NCI-H510A treated with DMSO at 0.1 percent for 48 hours (cell line): ENCODE data around the gene NUDT8.
"Not testable (repeated sequence)": the region's sequence is repeated elsewhere in the genome, so short reads cannot be mapped to it uniquely, and the experiment has no call there.

ENCODE experiments used
- DNase-seq: peaks from one replicate; lab custom pipeline; 2025; lab: John Stamatoyannopoulos, UW

NUDT8 gene

GRCh38 chr11:67660752-67661151 lies 31.0 kb upstream of the NUDT8 start:
- not testable (repeated sequence) for DNase-seq

GRCh38 chr11:67659651-67660165 lies 30.0 kb upstream of the NUDT8 start:
- not testable (repeated sequence) for DNase-seq

GRCh38 chr11:67657300-67657699 lies 27.6 kb upstream of the NUDT8 start:
- no peak for DNase-seq

- DNase-seq: no peak
These were observed 26.7 kb upstream of the NUDT8 start for GRCh38 chr11:67656278-67656922.

- no peak for DNase-seq
These were observed 24.5 kb upstream of the NUDT8 start for GRCh38 chr11:67654225-67654624.

GRCh38 chr11:67652965-67653845 lies 23.5 kb upstream of the NUDT8 start:
- DNase-seq: no peak

GRCh38 chr11:67651976-67652781 lies 22.4 kb upstream of the NUDT8 start:
- DNase-seq: no peak

GRCh38 chr11:67649634-67650510 lies 20.1 kb upstream of the NUDT8 start:
- DNase-seq: no peak

GRCh38 chr11:67648796-67649613 lies 19.3 kb upstream of the NUDT8 start:
- DNase-seq: no peak

GRCh38 chr11:67648140-67648795 lies 18.5 kb upstream of the NUDT8 start:
- DNase-seq: peak; percentile 64

DNA sequence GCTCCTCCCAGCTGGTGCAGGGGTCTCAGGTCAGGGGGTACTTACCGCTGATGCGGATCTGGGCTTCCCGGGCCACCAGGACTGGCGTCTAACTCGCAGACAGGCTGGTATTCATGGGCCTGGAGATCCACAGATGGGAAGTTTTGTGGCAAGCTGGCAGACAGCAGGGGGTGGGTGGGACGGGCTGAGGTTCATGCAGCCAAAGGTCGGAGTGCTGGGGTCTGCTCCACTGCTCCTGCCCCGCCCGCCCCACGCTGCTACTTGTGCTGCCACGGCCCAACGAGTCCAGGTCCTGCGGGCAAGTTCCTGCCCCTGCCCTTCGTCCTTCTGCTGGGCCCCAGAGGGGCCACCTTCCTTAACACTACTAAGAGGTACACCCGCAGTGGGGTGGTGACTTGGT lies 17.7 kb upstream of the NUDT8 start:
- no peak for DNase-seq

GRCh38 chr11:67646535-67647336 lies 17.0 kb upstream of the NUDT8 start:
- DNase-seq: no peak

GRCh38 chr11:67645521-67646461 lies 16.1 kb upstream of the NUDT8 start:
- no peak for DNase-seq

DNA sequence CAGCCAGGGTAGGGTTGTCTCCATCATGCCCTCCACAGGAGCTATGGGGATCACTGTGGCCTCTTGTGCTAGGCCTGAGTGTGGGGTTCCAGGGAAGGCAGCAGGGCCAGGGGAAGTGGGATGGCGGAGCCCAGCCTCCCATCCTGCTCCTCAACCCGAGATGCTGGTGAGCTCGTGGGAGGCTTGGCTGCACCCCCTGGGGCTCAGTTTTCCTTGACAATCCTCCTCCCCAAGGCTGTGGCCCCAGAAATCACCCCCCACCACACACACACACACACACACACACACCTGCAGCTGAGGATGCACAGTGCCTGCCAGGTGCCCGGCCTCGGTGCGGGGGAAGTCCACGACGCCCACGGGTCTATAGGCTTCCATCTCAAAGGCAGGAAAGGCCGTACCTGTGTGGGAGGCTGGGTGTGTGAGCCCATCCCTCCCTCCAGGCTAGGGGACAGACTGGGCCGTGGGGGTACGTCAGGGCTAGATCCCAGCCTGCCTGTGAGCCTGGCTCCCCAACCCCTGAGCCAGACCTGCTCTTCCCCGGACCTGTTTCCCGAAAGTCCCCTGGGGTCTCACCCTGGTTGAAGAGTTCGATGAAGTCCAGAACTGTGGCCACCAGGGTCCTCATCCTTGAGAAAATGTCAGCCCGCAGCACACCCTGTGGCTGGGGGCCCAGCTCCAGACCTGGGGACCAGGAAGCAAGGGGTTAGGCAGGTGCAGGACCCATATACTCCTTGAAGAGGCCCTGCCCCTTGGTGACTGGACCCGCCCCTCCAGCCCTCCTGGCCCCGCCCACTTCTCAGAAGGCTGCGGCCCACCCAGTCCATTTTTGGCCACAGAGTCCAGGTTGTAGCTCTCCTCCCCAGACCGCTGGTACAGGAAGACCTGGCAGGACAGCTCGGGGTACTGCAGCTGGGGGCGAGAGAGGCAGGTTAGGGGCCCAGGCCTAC lies 15.0 kb upstream of the NUDT8 start:
- DNase-seq: no peak

- DNase-seq: peak; percentile 37
These were observed 14.3 kb upstream of the NUDT8 start for GRCh38 chr11:67644042-67644441.

DNA sequence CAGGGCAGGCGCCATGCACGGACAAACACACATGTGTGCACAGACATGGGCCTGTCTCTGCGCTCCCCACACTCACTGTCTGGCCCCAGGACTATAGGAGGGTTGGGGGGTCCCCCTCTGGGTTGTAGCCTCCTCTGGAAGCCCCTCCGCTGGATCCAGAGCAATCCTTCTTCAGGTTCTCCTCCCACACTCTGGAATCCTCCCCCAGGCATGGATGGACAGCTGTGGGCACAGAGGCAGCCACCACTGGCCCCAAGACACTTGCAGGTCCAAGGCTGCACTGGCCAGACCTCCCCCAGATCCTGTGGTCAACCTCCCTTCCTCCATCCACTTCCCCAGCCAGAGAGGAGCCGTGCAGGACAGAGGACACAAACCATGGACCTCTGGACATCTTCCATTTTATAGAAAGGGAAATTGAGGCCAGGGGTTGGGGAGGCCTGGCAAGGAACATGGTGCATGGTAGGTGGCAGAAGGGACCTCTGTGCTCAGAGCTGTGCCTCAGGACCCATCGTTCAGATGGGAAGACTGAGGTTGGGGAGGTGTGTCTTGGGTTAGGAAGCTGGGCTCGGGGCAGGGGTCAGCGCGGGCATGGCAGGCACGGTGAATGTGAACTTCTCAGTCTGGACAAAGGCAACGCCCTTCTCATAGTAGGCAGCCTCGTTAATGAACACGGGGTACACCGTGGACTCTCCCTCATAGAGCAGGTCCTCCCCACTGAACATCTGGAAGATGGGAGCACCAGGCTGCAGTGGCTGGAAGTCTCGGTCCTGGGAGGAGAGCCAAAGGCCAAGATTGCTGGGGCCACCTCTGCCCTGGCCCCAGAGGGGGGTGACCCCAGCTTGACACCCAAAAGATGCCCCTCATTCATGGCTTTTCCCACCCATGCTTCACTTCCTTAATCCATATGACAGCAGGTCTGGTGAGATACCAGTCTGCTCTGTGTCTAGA lies 12.7 kb upstream of the NUDT8 start:
- no peak for DNase-seq
